HEK293 (cell line): ENCODE measurements around the gene RBPJ.

ENCODE experiments used
- CTCF ChIA-PET: fragments of 350-600 bp; formaldehyde crosslinking; extraction: SDS; loops from one replicate; lab custom pipeline; 2021; ENCODE audit warnings: antibody characterized with exemption; lab: Yijun Ruan, JAX
- POLR2A ChIA-PET: fragments of 300-600 bp; formaldehyde crosslinking; extraction: SDS; loops from one replicate; lab custom pipeline; 2020; ENCODE audit warnings: antibody characterized with exemption, inconsistent platforms; lab: Yijun Ruan, JAX
- H3K27ac ChIP-seq: fragments of 200-500 bp; sonication (Bioruptor generic); 2 replicates; pipeline ENCODE4 v1.5.1; 2014; ENCODE audit warnings: low read depth, low read length, control low read depth, inconsistent platforms; ENCODE audit errors: extremely low read depth
- H3K36me3 ChIP-seq, 2 experiments: fragments of 200-500 bp in 1 of 2; sonication (Bioruptor generic) in 1 of 2; 1 replicate in 1 of 2; 2 replicates in 1 of 2; pipeline ENCODE4 v1.5.1; 2014 to 2017; ENCODE audit warnings: inconsistent platforms in 2 of 2, low read length in 2 of 2; ENCODE audit not compliant: control insufficient read depth in 2 of 2, insufficient read depth in 1 of 2
- H3K4me1 ChIP-seq: fragments of 200-500 bp; sonication (Bioruptor generic); 2 replicates; pipeline ENCODE4 v1.5.1; 2014; ENCODE audit warnings: mild to moderate bottlenecking, low read length, inconsistent platforms; ENCODE audit not compliant: control insufficient read depth, insufficient read depth
- H3K4me3 ChIP-seq: 2 replicates; pipeline ENCODE4 v1.5.1; 2011; ENCODE audit warnings: low read depth, mild to moderate bottlenecking, control low read depth, low read length, moderate library complexity
- H3K9me3 ChIP-seq: fragments of 200-500 bp; sonication (Bioruptor generic); 2 replicates; pipeline ENCODE4 v1.5.1; 2014; ENCODE audit warnings: low read depth, low read length, inconsistent platforms; ENCODE audit not compliant: control insufficient read depth, insufficient read depth
- MEIS1 ChIP-seq: sonication (generic); formaldehyde crosslinking; IDR thresholded peaks from 2 replicates; pipeline ENCODE4 v1.8.1; 2022; ENCODE audit warnings: missing genetic modification reagents, mild to moderate bottlenecking, borderline replicate concordance
- PRDM4 ChIP-seq: fragments of 450-650 bp; formaldehyde crosslinking; IDR thresholded peaks from 2 replicates; pipeline ENCODE4 v1.5.1; 2017; ENCODE audit warnings: missing biosample characterization, missing genetic modification characterization
- ZBTB1 ChIP-seq: fragments of 450-650 bp; formaldehyde crosslinking; IDR thresholded peaks from 2 replicates; pipeline ENCODE4 v1.5.1; 2016; ENCODE audit warnings: missing biosample characterization, missing genetic modification characterization
- ZBTB26 ChIP-seq: fragments of 450-650 bp; formaldehyde crosslinking; optimal IDR thresholded peaks from 2 replicates; pipeline ENCODE3; 2016; ENCODE audit warnings: missing biosample characterization, mild to moderate bottlenecking, missing genetic modification characterization
- ZBTB49 ChIP-seq: fragments of 450-650 bp; formaldehyde crosslinking; IDR thresholded peaks from 2 replicates; pipeline ENCODE4 v1.5.1; 2016; ENCODE audit warnings: missing biosample characterization, missing genetic modification characterization, low read depth
- ZBTB6 ChIP-seq: fragments of 450-650 bp; formaldehyde crosslinking; IDR thresholded peaks from 2 replicates; pipeline ENCODE4 v1.5.1; 2017; ENCODE audit warnings: missing biosample characterization, missing genetic modification characterization
- ZFP37 ChIP-seq: fragments of 450-650 bp; formaldehyde crosslinking; IDR thresholded peaks from 2 replicates; pipeline ENCODE4 v1.5.1; 2016; ENCODE audit warnings: missing biosample characterization, missing genetic modification characterization
- ZFP41 ChIP-seq: fragments of 450-650 bp; formaldehyde crosslinking; IDR thresholded peaks from 2 replicates; pipeline ENCODE4 v1.5.1; 2016; ENCODE audit warnings: missing biosample characterization, missing genetic modification characterization, borderline replicate concordance
- ZNF174 ChIP-seq: fragments of 450-650 bp; formaldehyde crosslinking; IDR thresholded peaks from 2 replicates; pipeline ENCODE4 v1.5.0; 2017; ENCODE audit warnings: missing biosample characterization, mild to moderate bottlenecking, missing genetic modification characterization
- ZNF214 ChIP-seq: fragments of 450-650 bp; formaldehyde crosslinking; IDR thresholded peaks from 2 replicates; pipeline ENCODE4 v1.5.1; 2017; ENCODE audit warnings: missing biosample characterization, mild to moderate bottlenecking, missing genetic modification characterization, borderline replicate concordance
- ZNF23 ChIP-seq: fragments of 450-650 bp; formaldehyde crosslinking; IDR thresholded peaks from 2 replicates; pipeline ENCODE4 v1.5.1; 2016; ENCODE audit warnings: missing biosample characterization, missing genetic modification characterization, borderline replicate concordance
- ZNF26 ChIP-seq: fragments of 450-650 bp; formaldehyde crosslinking; IDR thresholded peaks from 2 replicates; pipeline ENCODE4 v1.5.1; 2016; ENCODE audit warnings: missing biosample characterization, missing genetic modification characterization
- ZNF426 ChIP-seq: fragments of 450-650 bp; formaldehyde crosslinking; IDR thresholded peaks from 2 replicates; pipeline ENCODE4 v1.5.1; 2017; ENCODE audit warnings: missing biosample characterization, missing genetic modification characterization, mild to moderate bottlenecking, inconsistent platforms, moderate library complexity
- ZNF548 ChIP-seq: fragments of 450-650 bp; formaldehyde crosslinking; IDR thresholded peaks from 2 replicates; pipeline ENCODE4 v1.5.1; 2016; ENCODE audit warnings: missing biosample characterization, missing genetic modification characterization
- ZNF558 ChIP-seq: fragments of 450-650 bp; formaldehyde crosslinking; IDR thresholded peaks from 2 replicates; pipeline ENCODE4 v1.5.1; 2016; ENCODE audit warnings: missing biosample characterization, missing genetic modification characterization
- ZNF561 ChIP-seq: fragments of 450-650 bp; IDR thresholded peaks from 2 replicates; pipeline ENCODE4 v1.5.1; 2018; ENCODE audit warnings: missing biosample characterization, missing genetic modification characterization, borderline replicate concordance
- ZNF596 ChIP-seq: fragments of 450-650 bp; IDR thresholded peaks from 2 replicates; pipeline ENCODE4 v1.5.0; 2018; ENCODE audit warnings: missing biosample characterization, mild to moderate bottlenecking, missing genetic modification characterization, moderate library complexity
- ZNF610 ChIP-seq: fragments of 450-650 bp; formaldehyde crosslinking; IDR thresholded peaks from 2 replicates; pipeline ENCODE4 v1.5.1; 2016; ENCODE audit warnings: missing biosample characterization, missing genetic modification characterization, borderline replicate concordance
- ZNF621 ChIP-seq: fragments of 450-650 bp; formaldehyde crosslinking; IDR thresholded peaks from 2 replicates; pipeline ENCODE4 v1.5.1; 2017; ENCODE audit warnings: missing biosample characterization, missing genetic modification characterization
- ZNF639 ChIP-seq: fragments of 450-650 bp; formaldehyde crosslinking; IDR thresholded peaks from 2 replicates; pipeline ENCODE4 v1.5.1; 2016; ENCODE audit warnings: missing biosample characterization, missing genetic modification characterization

Gene RBPJ

GRCh38 chr4:26425953-26426352 is 105.1 kb downstream of the RBPJ start (continued):
- TF ChIP-seq PRDM4 (tag by site-specific recombination) = no peak
- no peak for TF ChIP-seq ZNF26
- no peak for TF ChIP-seq ZBTB26 (tag by site-specific recombination)

GRCh38 chr4:26426892-26427291 is 106.1 kb downstream of the RBPJ start:
- POLR2A ChIA-PET = no interaction called here
- Histone ChIP-seq H3K4me3 (no peak overlapping the region), H3K4me1 (no peaks in the 10 kb centered on the region), H3K9me3 (no peaks in the 10 kb centered on the region), H3K27ac (no peak overlapping the region), H3K36me3 (peaks cover 2 to 42% of the 10 kb centered on the region in 2 experiments)
- CTCF ChIA-PET = interaction anchor here (0.6 kb wide), 2 partner anchors 8 to 294 kb away, joined by 3 read pairs; no protein-coding TSS in a partner anchor
- no peak for TF ChIP-seq ZNF639
- TF ChIP-seq ZBTB49 (tag by site-specific recombination) = no peak
- no peak for TF ChIP-seq ZNF621

- H3K4me3 ChIP-seq = no peak overlapping the region
- H3K4me1 ChIP-seq = no peaks in the 10 kb centered on the region
- ChIA-PET POLR2A (no interaction called here), CTCF (no interaction called here)
- H3K36me3 ChIP-seq = peaks cover 0 to 33% of the 10 kb centered on the region in 2 experiments; a peak in 2 of 3 replicates
- no peak overlapping the region for H3K27ac ChIP-seq
- TF ChIP-seq ZNF561 (no peak), ZNF174 (tag by site-specific recombination) (no peak), ZFP37 (tag by site-specific recombination) (no peak), ZNF23 (tag by site-specific recombination) (no peak), ZBTB1 (no peak), ZNF426 (no peak), MEIS1 (CRISPR knock-in tag) (no peak), ZNF548 (no peak), ZBTB6 (tag by site-specific recombination) (no peak), ZNF610 (tag by site-specific recombination) (no peak), ZFP41 (tag by site-specific recombination) (no peak), ZNF596 (tag by site-specific recombination) (no peak), ZNF558 (tag by site-specific recombination) (no peak), ZNF214 (tag by site-specific recombination) (no peak)
- no peaks in the 10 kb centered on the region for H3K9me3 ChIP-seq
Measured at GRCh38 chr4:26429910-26430309, 109.1 kb downstream of the RBPJ start.
